K562 (cell line): ENCODE results near the gene PPP3CB.

ENCODE experiments used
- LEF1 ChIP-seq: fragments of 450-650 bp; IDR thresholded peaks from 2 replicates; pipeline ENCODE4 v1.6.1; 2016; ENCODE audit warnings: mild to moderate bottlenecking
- PRPF4 ChIP-seq: fragments of 200-400 bp; formaldehyde crosslinking; IDR thresholded peaks from one replicate; pipeline ENCODE4 v1.6.1; 2017; ENCODE audit warnings: low read length, low read depth, mild to moderate bottlenecking; ENCODE audit not compliant: insufficient read depth, poor library complexity, severe bottlenecking
- ZBTB5 ChIP-seq: fragments of 450-650 bp; IDR thresholded peaks from 2 replicates; pipeline ENCODE4 v1.6.1; 2017; ENCODE audit warnings: antibody characterized with exemption

- TF ChIP-seq ZBTB5 (no peak), PRPF4 (no peak), LEF1 (no peak)
These were observed 81.4 kb downstream of the PPP3CB start for GRCh38 chr10:73414230-73414945.
